K562 (cell line): ENCODE measurements around the gene SLC12A6. TPM values are rescaled to one million over a fixed set of nuclear protein-coding genes. Genes with fewer than 3 reads are reported as not detected.

Experiments
- ATAC-seq: fragments of 200-7000 bp; cut with Tn5 transposase; 3 replicates; pipeline ENCODE4 v1.9.1; 2020; ENCODE audit warnings: moderate library complexity
- BruUV-seq: library from RNA; stranded (reverse); fragments of 400-500 nt; replicated peaks from 2 replicates; lab custom pipeline; 2021; lab: Mats Ljungman, UMichigan
- CTCF ChIA-PET: fragments of 300-600 bp; formaldehyde crosslinking; extraction: SDS; loops from one replicate; lab custom pipeline; 2021; ENCODE audit warnings: low intra/inter-chr PET ratio; lab: Yijun Ruan, JAX
- POLR2A ChIA-PET: fragments of 300-600, 350-650 bp; sonication (Branson Sonifier 250); formaldehyde crosslinking; extraction: SDS; loops from one replicate; lab custom pipeline; 2021; ENCODE audit warnings: antibody characterized with exemption, inconsistent platforms; lab: Yijun Ruan, JAX
- DNase-seq, 4 experiments: peaks; one replicate each; pipeline versions ENCODE4 v3.0.0 to v3.0.0-alpha.2; 2011 to 2018; ENCODE audit warnings: low spot score in 3 of 4, mixed read lengths in 3 of 4; ENCODE audit errors: extremely low read depth in 1 of 4
- FAIRE-seq: peaks from 2 replicates; lab custom pipeline; 2011; peaks lifted over from hg19 to GRCh38; lab: Jason Lieb, UNC
- H2AFZ ChIP-seq: 2 replicates; pipeline ENCODE4 v1.6.0; 2011; ENCODE audit warnings: low read depth, low read length, control low read depth, inconsistent platforms
- H3K27ac ChIP-seq: fragments of 200-600 bp; 3 replicates; pipeline ENCODE4 v1.8.0; 2011; ENCODE audit warnings: low read depth, mild to moderate bottlenecking, control low read depth, inconsistent platforms, low read length, moderate library complexity, mixed read lengths; ENCODE audit errors: extremely low read depth
- H3K27me3 ChIP-seq, 2 experiments: fragments of 300-600 bp in 1 of 2; 2 replicates in 1 of 2; 3 replicates in 1 of 2; pipeline versions ENCODE4 v1.6.0 to v1.8.0; 2011; ENCODE audit warnings: inconsistent platforms in 2 of 2, low read length in 2 of 2, mild to moderate bottlenecking in 1 of 2, mixed read lengths in 1 of 2, moderate library complexity in 1 of 2; ENCODE audit not compliant: control insufficient read depth in 2 of 2, insufficient read depth in 2 of 2
- H3K36me3 ChIP-seq: fragments of 300-600 bp; 3 replicates; pipeline ENCODE4 v1.8.0; 2011; ENCODE audit warnings: mild to moderate bottlenecking, low read length, inconsistent platforms; ENCODE audit not compliant: control insufficient read depth, insufficient read depth
- H3K4me1 ChIP-seq, 2 experiments: fragments of 200-600 bp in 1 of 2; replicated peaks in 1 of 2; 2 replicates in 1 of 2; 3 replicates in 1 of 2; pipeline versions ENCODE4 v1.5.1 to v1.8.0; 2011; ENCODE audit warnings: inconsistent platforms in 2 of 2, low read length in 2 of 2, mild to moderate bottlenecking in 1 of 2, mixed read lengths in 1 of 2, moderate library complexity in 1 of 2; ENCODE audit not compliant: control insufficient read depth in 2 of 2, insufficient read depth in 2 of 2
- H3K4me2 ChIP-seq: 2 replicates; pipeline ENCODE4 v1.6.1; 2011; ENCODE audit warnings: low read length, control low read depth, inconsistent platforms, mixed read lengths; ENCODE audit not compliant: insufficient read depth
- H3K4me3 ChIP-seq: fragments of 200-600 bp; sonication (generic), shearing (Covaris generic); 2 replicates; pipeline ENCODE4 v1.5.1; 2016; ENCODE audit warnings: control low read depth, inconsistent platforms
- H3K79me2 ChIP-seq: fragments of 200-600 bp; 3 replicates; pipeline ENCODE4 v1.8.0; 2011; ENCODE audit warnings: low read length, inconsistent platforms; ENCODE audit not compliant: control insufficient read depth, insufficient read depth
- H3K9ac ChIP-seq, 2 experiments: 2 replicates each; pipeline versions ENCODE4 v1.6.0 to v1.6.1; 2011; ENCODE audit warnings: low read depth in 2 of 2, low read length in 2 of 2, control low read depth in 1 of 2, inconsistent platforms in 1 of 2, mild to moderate bottlenecking in 1 of 2, mixed read lengths in 1 of 2; ENCODE audit not compliant: insufficient read depth in 1 of 2
- H3K9me1 ChIP-seq: one replicate; pipeline ENCODE4 v1.6.0; 2011; ENCODE audit warnings: inconsistent platforms, mild to moderate bottlenecking, low read length, moderate library complexity; ENCODE audit not compliant: control insufficient read depth, insufficient read depth
- H3K9me3 ChIP-seq: replicated peaks from 2 replicates; pipeline ENCODE4 v1.5.1; 2011; ENCODE audit warnings: low read depth, low read length, inconsistent platforms; ENCODE audit not compliant: control insufficient read depth, insufficient read depth
- H4K20me1 ChIP-seq: replicated peaks from 2 replicates; pipeline ENCODE4 v1.6.1; 2011; ENCODE audit warnings: low read length, inconsistent platforms, mixed read lengths; ENCODE audit not compliant: control insufficient read depth, insufficient read depth
- FOXP1 ChIP-seq: sonication (generic); formaldehyde crosslinking; IDR thresholded peaks from 2 replicates; pipeline ENCODE4 v1.8.0; 2022; ENCODE audit warnings: mild to moderate bottlenecking, missing genetic modification reagents
- MAFG ChIP-seq: fragments of 450-650 bp; conservative IDR thresholded peaks from 2 replicates; pipeline ENCODE4 v1.6.1; 2016; ENCODE audit warnings: missing genetic modification characterization, missing compliant biosample characterization
- MECOM ChIP-seq: fragments of 250-450 bp; sonication (Bioruptor Pico); IDR thresholded peaks from 2 replicates; pipeline ENCODE4 v1.8.0; 2022; ENCODE audit warnings: inconsistent platforms
- NR2C1 ChIP-seq, 2 experiments: fragments of 450-650 bp; IDR thresholded peaks; 2 replicates each; pipeline ENCODE4 v1.6.1; 2017; ENCODE audit warnings: mild to moderate bottlenecking in 2 of 2, antibody characterized with exemption in 1 of 2, inconsistent platforms in 1 of 2, missing compliant biosample characterization in 1 of 2, missing genetic modification characterization in 1 of 2
- PTRF ChIP-seq: fragments of 450-650 bp; IDR thresholded peaks from 2 replicates; pipeline ENCODE4 v1.6.1; 2016; ENCODE audit warnings: mild to moderate bottlenecking, missing genetic modification characterization, missing compliant biosample characterization
- RNF2 ChIP-seq: sonication (generic); IDR thresholded peaks from 2 replicates; pipeline ENCODE4 v1.6.1; 2016
- ZNF407 ChIP-seq: fragments of 450-650 bp; IDR thresholded peaks from 2 replicates; pipeline ENCODE4 v1.6.1; 2016; ENCODE audit warnings: low read depth
- WGBS: fragments of 100-300 bp; shearing (Covaris generic); methylation state at CpG from one replicate; pipeline ENCODE4 v1.1.6; 2016; ENCODE audit warnings: low coverage, mixed read lengths; ENCODE audit not compliant: insufficient coverage; ENCODE audit errors: missing lambda C conversion rate; 5-methylcytosine and 5-hydroxymethylcytosine counted together
- in situ Hi-C: fragments of 300-500 bp; cut with MboI; formaldehyde crosslinking; loops from 4 replicates; pipeline ENCODE4 v1.15.0; 2018; ENCODE audit warnings: inconsistent platforms, mixed read lengths
- intact Hi-C: fragments of 100-400 bp; cut with micrococcal nuclease; formaldehyde crosslinking; loops from 2 replicates; pipeline ENCODE4 v1.14.2; 2022
- polyA plus RNA-seq, 8 experiments: library from polyadenylated mRNA; depleted of rRNA in 4 of 8; stranded (reverse) in 5 of 8; unstranded in 3 of 8; fragments of >200 nt; fragmentation: Nextera tagmentation in 2 of 8; fragmentation: Illumina TruSeq in 1 of 8; extraction: Ambion mirVana in 2 of 8; extraction: Trizol in 1 of 8; gene quantifications; 2 replicates each; pipeline versions ENCODE4 v1.2.1 to v1.2.3, GENCODE V29; 2011 to 2014; ENCODE audit warnings: inconsistent platforms in 1 of 8, missing spikeins in 1 of 8
- total RNA-seq, 7 experiments: library from RNA; depleted of rRNA in 6 of 7; stranded (reverse); fragments of >200 nt in 6 of 7; fragmentation: Illumina TruSeq in 2 of 7; extraction: Trizol in 2 of 7; gene quantifications; 2 replicates each; pipeline versions ENCODE4 v1.2.1 to v1.2.3, GENCODE V29; 2011 to 2021; ENCODE audit warnings: low replicate concordance in 1 of 7
- TF ChIP-seq, protein P1 (sequence below): fragments of 450-650 bp; IDR thresholded peaks from 2 replicates; pipeline ENCODE4 v1.6.1; 2016; ENCODE audit warnings: borderline replicate concordance

Gene SLC12A6
- total and polyA plus RNA-seq, 9 of the 15 experiments (the other 6 are each of a cell fraction or from before 2014, with no cell fraction given), result 1.4 to 16.4 (median 6.7) TPM

- FAIRE-seq, result no peak
- in situ Hi-C loops, result no loop called here
- TF ChIP-seq MECOM (no peak), FOXP1 (CRISPR knock-in tag) (no peak), PTRF (tag) (no peak), RNF2 (no peak), ZNF407 (no peak), NR2C1 (IDR thresholded peaks at IDR 0.05) (no peak), NR2C1 (tag; IDR thresholded peaks at IDR 0.05) (no peak), MAFG (no peak)
- TF ChIP-seq, protein P1, sequence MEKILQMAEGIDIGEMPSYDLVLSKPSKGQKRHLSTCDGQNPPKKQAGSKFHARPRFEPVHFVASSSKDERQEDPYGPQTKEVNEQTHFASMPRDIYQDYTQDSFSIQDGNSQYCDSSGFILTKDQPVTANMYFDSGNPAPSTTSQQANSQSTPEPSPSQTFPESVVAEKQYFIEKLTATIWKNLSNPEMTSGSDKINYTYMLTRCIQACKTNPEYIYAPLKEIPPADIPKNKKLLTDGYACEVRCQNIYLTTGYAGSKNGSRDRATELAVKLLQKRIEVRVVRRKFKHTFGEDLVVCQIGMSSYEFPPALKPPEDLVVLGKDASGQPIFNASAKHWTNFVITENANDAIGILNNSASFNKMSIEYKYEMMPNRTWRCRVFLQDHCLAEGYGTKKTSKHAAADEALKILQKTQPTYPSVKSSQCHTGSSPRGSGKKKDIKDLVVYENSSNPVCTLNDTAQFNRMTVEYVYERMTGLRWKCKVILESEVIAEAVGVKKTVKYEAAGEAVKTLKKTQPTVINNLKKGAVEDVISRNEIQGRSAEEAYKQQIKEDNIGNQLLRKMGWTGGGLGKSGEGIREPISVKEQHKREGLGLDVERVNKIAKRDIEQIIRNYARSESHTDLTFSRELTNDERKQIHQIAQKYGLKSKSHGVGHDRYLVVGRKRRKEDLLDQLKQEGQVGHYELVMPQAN, result no peak
Measured at GRCh38 chr15:34264076-34264475, 73.5 kb downstream of the SLC12A6 start.

More at GRCh38 chr15:34264076-34264475, 73.5 kb downstream of the SLC12A6 start:
- Histone ChIP-seq H3K4me2 (no peak overlapping the region), H3K9me3 (no peaks in the 10 kb centered on the region), H3K79me2 (no peaks in the 10 kb centered on the region), H4K20me1 (no peaks in the 10 kb centered on the region), H3K9me1 (no peaks in the 10 kb centered on the region), H2AFZ (no peak overlapping the region), H3K9ac (no peak overlapping the region), H3K36me3 (no peaks in the 10 kb centered on the region), H3K4me1 (peaks cover 4% of the 10 kb centered on the region in 2 experiments; a peak in 3 of 5 replicates), H3K4me3 (no peak overlapping the region), H3K27me3 (no peaks in the 10 kb centered on the region), H3K27ac (no peak overlapping the region)
- ATAC-seq, result no peak
- intact Hi-C loops, result no loop called here
- no peak for DNase-seq
- CTCF ChIA-PET, result no interaction called here
- 40% methylated on average over 2 of the region's 2 CpGs for WGBS
- BruUV-seq, result no TSS peak
- POLR2A ChIA-PET, result no interaction called here
